Small intestine (tissue), 7 donors: ENCODE results near the gene AGPAT1. TPM values are rescaled to one million over a fixed set of nuclear protein-coding genes. Genes with fewer than 3 reads are reported as not detected.
"Not testable (repeated sequence)": the region's sequence is repeated elsewhere in the genome, so short reads cannot be mapped to it uniquely, and the experiment has no call there.

ENCODE experiments used
- DNase-seq, 2 donors: peaks; one replicate each; pipeline versions ENCODE4 v3.0.0 to v3.0.0-alpha.2; 2013
- FAIRE-seq: peaks from 2 replicates; lab custom pipeline; 2012; peaks lifted over from hg19 to GRCh38; lab: Jason Lieb, UNC
- H3K27ac ChIP-seq, 3 donors: one replicate each; pipeline ENCODE4 v1.5.1; 2013; ENCODE audit warnings: low read length in 2 of 3, mild to moderate bottlenecking in 2 of 3, control low read depth in 1 of 3, inconsistent platforms in 1 of 3, low read depth in 1 of 3, moderate library complexity in 1 of 3
- H3K27me3 ChIP-seq, 3 donors: one replicate each; pipeline ENCODE4 v1.6.1; 2013; ENCODE audit warnings: low read length in 3 of 3, inconsistent platforms in 1 of 3; ENCODE audit not compliant: control insufficient read depth in 3 of 3, insufficient read depth in 3 of 3
- H3K36me3 ChIP-seq, 3 donors: one replicate each; pipeline ENCODE4 v1.6.1; 2013; ENCODE audit warnings: low read length in 3 of 3, inconsistent platforms in 1 of 3, low read depth in 1 of 3, mild to moderate bottlenecking in 1 of 3, moderate library complexity in 1 of 3; ENCODE audit not compliant: control insufficient read depth in 3 of 3, insufficient read depth in 2 of 3
- H3K4me1 ChIP-seq, 3 donors: one replicate each; pipeline ENCODE4 v1.6.1; 2013; ENCODE audit warnings: low read length in 2 of 3, inconsistent platforms in 1 of 3, low read depth in 1 of 3, mild to moderate bottlenecking in 1 of 3, moderate library complexity in 1 of 3; ENCODE audit not compliant: control insufficient read depth in 3 of 3, insufficient read depth in 2 of 3
- H3K4me3 ChIP-seq, 3 donors: one replicate each; pipeline ENCODE4 v1.5.1; 2013; ENCODE audit warnings: low read length in 3 of 3, control low read depth in 1 of 3, inconsistent platforms in 1 of 3, low read depth in 1 of 3, mild to moderate bottlenecking in 1 of 3, moderate library complexity in 1 of 3
- H3K9me3 ChIP-seq, 2 donors: one replicate each; pipeline ENCODE4 v1.6.1; 2013; ENCODE audit warnings: low read depth in 1 of 2, low read length in 1 of 2; ENCODE audit not compliant: control insufficient read depth in 2 of 2, insufficient read depth in 1 of 2
- WGBS, 3 donors: extraction: QIAGEN DNeasy Blood & Tissue Kit; methylation state at CpG; one replicate each; pipeline ENCODE4 v1.1.7; 2013; 5-methylcytosine and 5-hydroxymethylcytosine counted together
- polyA plus RNA-seq, 4 donors: library from polyadenylated mRNA; stranded (reverse) in 3 of 4; unstranded in 1 of 4; fragments of 200-250 nt in 3 of 4; fragments of 120-200 nt in 1 of 4; gene quantifications; one replicate each; pipeline versions ENCODE4 v1.2.1 to v1.2.3, GENCODE V29; 2013
- donor health status: healthy with polysubstance abuse.
- donor health status: control.
- donor health status: control.
- donor health status: Bipolar disorder and iron deficiency.
- donor health status: healthy.

The AGPAT1 gene
- polyA plus RNA-seq, 4 donors = 41.9 to 112 (median 63.2) TPM

DNA sequence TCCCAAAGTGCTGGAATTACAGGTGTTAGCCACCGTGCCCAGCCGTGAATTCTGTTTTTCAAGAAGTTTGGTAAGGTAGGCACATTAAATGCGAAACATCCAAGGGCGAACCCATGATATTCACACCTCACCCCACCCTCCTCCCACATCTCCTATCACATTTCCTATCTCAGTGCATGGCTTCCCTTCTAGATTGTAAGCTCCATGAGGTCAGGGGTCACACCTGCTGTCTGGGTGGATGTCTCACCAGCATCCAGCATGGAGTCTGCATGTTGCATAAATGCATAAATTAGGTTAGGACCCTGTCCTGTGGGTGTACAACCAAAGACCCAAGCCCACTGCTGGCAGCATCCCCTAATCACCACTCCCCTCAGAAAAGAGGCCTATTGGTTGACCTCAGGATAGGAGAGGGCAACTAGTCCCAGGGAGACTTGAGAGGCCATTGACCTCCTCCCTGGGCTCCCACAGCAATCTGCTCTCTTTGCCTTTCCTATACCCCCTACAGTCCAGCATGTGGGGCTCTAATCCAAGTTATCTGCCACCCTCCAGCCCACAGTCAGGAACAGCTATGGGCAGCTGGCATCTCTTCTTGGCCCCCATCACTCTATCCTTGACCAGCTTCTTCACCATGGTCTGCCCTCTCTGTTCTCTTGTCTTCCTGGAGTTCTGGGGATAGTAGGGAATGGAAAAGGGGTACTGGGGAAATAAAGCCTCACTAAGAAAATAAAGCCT is 28.3 kb downstream of the AGPAT1 start:
- WGBS, 3 donors = 83 to 92% (median 89%) methylated on average over 4 of the region's 4 CpGs
- Histone ChIP-seq H3K4me1 (peaks cover 0 to 28% (median 0%) of the 10 kb centered on the region in 3 donors), H3K27ac (no peak overlapping the region), H3K36me3 (peaks cover 0 to 5% (median 0%) of the 10 kb centered on the region in 3 donors), H3K27me3 (peaks cover 0 to 19% (median 2%) of the 10 kb centered on the region in 3 donors), H3K9me3 (no peaks in the 10 kb centered on the region), H3K4me3 (peak overlapping the region in 1 of 3 donors; percentile 70)
- FAIRE-seq (no peak), DNase-seq (no peak)

DNA sequence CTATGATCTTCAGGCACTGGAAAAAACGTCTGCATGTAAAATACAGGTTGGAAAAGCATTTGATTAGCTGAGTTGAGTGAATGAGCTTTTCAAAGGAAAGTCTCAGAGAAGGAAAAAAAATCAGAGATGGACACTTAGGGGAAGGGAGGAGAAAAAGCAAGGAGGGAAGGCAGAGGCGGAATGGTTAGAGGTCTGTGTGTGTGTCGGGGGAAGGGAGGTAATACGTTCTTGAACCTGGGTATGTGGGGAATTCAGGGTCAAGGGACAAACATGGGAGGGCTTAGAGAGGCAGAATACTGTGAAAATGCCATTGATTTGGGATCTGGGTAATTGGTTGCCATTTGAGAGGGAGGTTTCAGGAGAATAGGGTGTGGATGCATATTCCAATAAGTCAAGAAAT is 29.2 kb downstream of the AGPAT1 start:
- FAIRE-seq (no peak), DNase-seq (no peak)
- no peak overlapping the region for H3K4me3 ChIP-seq
- peaks cover 0 to 5% (median 0%) of the 10 kb centered on the region in 3 donors for H3K36me3 ChIP-seq
- H3K27me3 ChIP-seq = peaks cover 0 to 19% (median 2%) of the 10 kb centered on the region in 3 donors
- peaks cover 0 to 30% (median 0%) of the 10 kb centered on the region in 3 donors for H3K4me1 ChIP-seq
- 57 to 66% (median 66%) methylated on average over 4 of the region's 4 CpGs for WGBS, 3 donors
- no peak overlapping the region for H3K27ac ChIP-seq
- H3K9me3 ChIP-seq = no peaks in the 10 kb centered on the region

DNA sequence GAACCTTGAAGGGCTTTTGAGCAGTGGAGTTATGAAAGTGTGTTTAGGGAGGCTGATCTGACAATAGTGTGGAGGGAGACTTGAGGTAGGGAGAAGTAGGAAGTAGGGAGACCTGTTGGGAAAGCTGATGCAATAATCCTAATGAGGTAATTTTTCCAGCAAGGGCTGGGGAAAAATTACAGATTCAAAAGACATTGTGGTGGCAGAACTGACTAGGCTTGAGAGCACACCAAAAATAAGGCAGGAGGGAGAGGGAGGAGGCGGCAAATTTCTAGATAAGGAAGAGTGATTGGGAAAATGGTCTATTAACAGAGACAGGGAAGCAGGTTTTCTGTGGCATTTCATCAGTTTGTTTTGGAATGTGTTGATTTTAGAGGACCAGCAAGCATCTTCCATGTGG is 29.6 kb downstream of the AGPAT1 start:
- DNase-seq (peak in 1 of 2 donors; percentile 26), FAIRE-seq (no peak)
- Histone ChIP-seq H3K36me3 (peaks cover 0 to 5% (median 0%) of the 10 kb centered on the region in 3 donors), H3K4me1 (peaks cover 0 to 29% (median 0%) of the 10 kb centered on the region in 3 donors), H3K4me3 (no peak overlapping the region), H3K9me3 (no peaks in the 10 kb centered on the region), H3K27ac (no peak overlapping the region), H3K27me3 (peaks cover 0 to 19% (median 2%) of the 10 kb centered on the region in 3 donors)
- 83 to 86% (median 85%) methylated on average over 1 of the region's 1 CpG for WGBS, 3 donors

DNA sequence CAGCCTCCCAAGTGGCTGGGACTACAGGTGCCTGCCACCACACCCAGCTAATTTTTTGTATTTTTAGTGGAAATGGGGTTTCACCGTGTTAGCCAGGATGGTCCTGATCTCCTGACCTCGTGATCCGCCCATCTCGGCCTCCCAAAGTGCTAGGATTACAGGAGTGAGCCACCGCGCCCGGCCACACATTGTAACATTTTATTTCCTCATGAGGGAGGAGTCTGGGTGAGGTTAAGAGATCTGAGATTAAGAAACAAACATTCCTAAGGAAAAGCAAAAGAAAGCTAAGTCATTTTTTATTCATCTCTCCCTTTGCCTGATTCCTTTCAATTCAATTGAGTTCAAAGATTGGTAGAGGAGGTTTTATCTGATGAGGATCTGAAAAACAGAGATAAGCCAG is 31.6 kb downstream of the AGPAT1 start:
- FAIRE-seq, H3K27ac ChIP-seq, H3K36me3 ChIP-seq, H3K4me3 ChIP-seq, H3K9me3 ChIP-seq: not testable (repeated sequence)
- peak; percentile 49 to 63 for DNase-seq
- peaks cover 0 to 12% (median 0%) of the 10 kb centered on the region in 3 donors for H3K27me3 ChIP-seq
- peaks cover 0 to 34% (median 0%) of the 10 kb centered on the region in 3 donors for H3K4me1 ChIP-seq
- WGBS, 3 donors = 20 to 69% (median 44%) methylated on average over 7 of the region's 7 CpGs

DNA sequence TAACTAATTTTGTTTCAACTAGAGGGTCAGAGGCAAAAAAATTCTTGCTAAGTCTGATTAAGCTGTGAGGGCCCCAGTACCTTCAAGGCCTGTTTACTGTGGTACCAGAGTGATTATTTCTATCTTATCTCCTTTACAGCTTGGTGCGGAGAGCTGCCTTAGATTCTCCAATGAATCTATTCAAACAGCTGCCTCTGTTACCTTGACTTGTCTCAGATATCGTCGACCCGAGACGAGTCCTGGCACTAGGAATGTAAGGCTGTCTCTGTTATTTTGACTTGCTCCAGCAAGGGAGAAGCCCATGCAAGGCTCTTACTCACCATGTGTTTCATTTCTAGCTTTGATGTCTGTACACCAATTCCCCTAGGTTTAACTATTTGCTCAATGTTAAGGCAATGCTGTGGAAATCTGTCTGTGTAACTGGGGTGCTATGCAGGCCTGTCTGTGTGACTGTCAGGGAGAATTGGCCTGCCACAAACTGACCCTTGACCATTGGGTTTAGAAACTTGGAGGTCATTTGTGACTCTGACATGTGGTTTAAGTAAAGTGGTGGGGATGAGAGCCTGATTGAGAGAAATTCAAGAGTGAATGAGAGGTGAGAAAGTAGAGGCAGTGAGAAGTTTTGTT is 35.4 kb downstream of the AGPAT1 start:
- WGBS, 3 donors = 20 to 54% (median 42%) methylated on average over 5 of the region's 5 CpGs
- no peaks in the 10 kb centered on the region for H3K36me3 ChIP-seq
- no peak for FAIRE-seq
- peak in 1 of 2 donors; percentile 21 for DNase-seq
- peak overlapping the region in 1 of 3 donors; percentile 36 for H3K27ac ChIP-seq
- no peak overlapping the region for H3K4me3 ChIP-seq
- peaks cover 0 to under 1% (median 0%) of the 10 kb centered on the region in 3 donors for H3K27me3 ChIP-seq
- H3K4me1 ChIP-seq = peaks cover 0 to 23% (median 0%) of the 10 kb centered on the region in 3 donors
- no peaks in the 10 kb centered on the region for H3K9me3 ChIP-seq

DNA sequence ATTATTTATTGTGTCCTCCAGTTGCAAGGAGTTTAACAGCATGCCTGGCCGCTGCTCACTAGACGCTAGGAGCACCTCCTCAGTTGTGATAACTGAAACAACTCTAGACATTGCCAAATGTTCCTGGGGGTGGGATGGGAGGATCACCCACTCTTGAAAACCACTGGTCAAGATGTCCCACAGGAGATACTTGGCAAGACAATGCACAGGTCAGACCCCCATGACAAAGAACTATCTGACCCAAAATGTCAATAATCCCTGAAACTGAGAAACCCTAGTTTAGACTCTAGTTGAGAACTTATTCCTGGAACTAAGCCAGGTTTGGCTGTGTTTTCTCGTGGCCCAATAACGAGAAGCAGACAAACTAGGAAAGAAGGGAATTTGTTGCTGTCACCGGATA is 36.3 kb downstream of the AGPAT1 start:
- Histone ChIP-seq H3K4me3 (no peak overlapping the region), H3K9me3 (no peaks in the 10 kb centered on the region), H3K36me3 (no peaks in the 10 kb centered on the region), H3K27ac (no peak overlapping the region), H3K4me1 (peaks cover 0 to 23% (median 0%) of the 10 kb centered on the region in 3 donors), H3K27me3 (no peaks in the 10 kb centered on the region)
- 67 to 84% (median 84%) methylated on average over 5 of the region's 5 CpGs for WGBS, 3 donors
- FAIRE-seq = no peak
- DNase-seq = no peak

DNA sequence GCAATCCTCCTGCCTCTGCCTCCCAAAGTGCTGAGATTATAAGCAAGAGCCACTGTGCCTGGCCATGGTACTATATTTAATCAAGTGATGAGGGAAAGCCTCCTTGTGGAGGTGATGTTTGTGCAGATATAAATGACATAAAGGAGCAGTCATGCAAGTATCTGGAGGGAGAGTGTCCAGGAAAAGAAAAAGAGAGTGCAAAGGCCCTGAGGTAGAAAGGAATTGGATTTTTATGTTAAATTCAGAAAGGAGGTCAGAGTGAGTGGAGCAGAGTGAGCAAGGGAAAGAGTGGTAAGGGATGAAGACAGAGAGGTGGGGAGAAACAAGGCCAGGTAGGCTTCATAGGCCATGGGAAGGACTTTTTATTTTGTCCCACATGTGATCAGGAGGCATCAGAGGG is 38.4 kb downstream of the AGPAT1 start:
- Histone ChIP-seq H3K36me3 (no peaks in the 10 kb centered on the region), H3K4me1 (peaks cover 0 to 18% (median 0%) of the 10 kb centered on the region in 3 donors), H3K27me3 (no peaks in the 10 kb centered on the region), H3K4me3 (no peak overlapping the region), H3K27ac (no peak overlapping the region), H3K9me3 (no peaks in the 10 kb centered on the region)
- FAIRE-seq (no peak), DNase-seq (no peak)

DNA sequence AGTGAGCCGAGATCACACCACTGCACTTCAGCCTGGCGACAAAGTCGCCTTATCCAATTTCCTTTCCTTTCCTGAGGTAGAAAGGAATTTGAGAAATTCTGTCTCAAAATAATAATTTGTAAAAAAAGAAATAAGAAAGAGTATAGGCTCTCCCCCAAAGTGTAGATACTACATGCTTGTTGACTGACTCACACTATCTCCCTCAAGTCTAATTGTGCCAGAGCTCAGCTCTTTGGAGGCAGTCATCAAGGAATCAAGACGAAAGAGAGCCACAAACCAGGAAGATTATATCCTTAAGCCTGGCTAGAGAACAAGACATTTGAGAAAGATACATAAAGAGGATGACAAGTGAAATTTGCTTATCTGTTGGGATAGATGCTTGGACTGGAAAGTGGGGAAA is 42.1 kb downstream of the AGPAT1 start:
- Histone ChIP-seq H3K27ac (no peak overlapping the region), H3K36me3 (no peaks in the 10 kb centered on the region), H3K4me1 (peaks cover 7 to 8% (median 7%) of the 10 kb centered on the region in 3 donors), H3K4me3 (no peak overlapping the region), H3K27me3 (no peaks in the 10 kb centered on the region), H3K9me3 (peaks cover 0 to 4% of the 10 kb centered on the region in 2 donors)
- FAIRE-seq (no peak), DNase-seq (no peak)
- WGBS, 3 donors = 82 to 83% (median 83%) methylated on average over 4 of the region's 4 CpGs
